Smooth muscle cell (in vitro differentiated cells): Measurements from ENCODE around the gene ATXN7L2. TPM values are rescaled to one million over a fixed set of nuclear protein-coding genes. Genes with fewer than 3 reads are reported as not detected.

Experiments used
- DNase-seq: peaks from one replicate; lab custom pipeline; 2025; ENCODE audit not compliant: unreplicated experiment; lab: John Stamatoyannopoulos, UW
- H2AFZ ChIP-seq: fragments of 200-600 bp; sonication (generic); 2 replicates; pipeline ENCODE4 v1.6.0; 2016; ENCODE audit warnings: antibody characterized with exemption, low read depth, mild to moderate bottlenecking
- H3F3A ChIP-seq: fragments of 200-600 bp; sonication (generic); 2 replicates; pipeline ENCODE4 v1.6.0; 2017; ENCODE audit warnings: antibody characterized with exemption, low read depth
- H3K27ac ChIP-seq: fragments of 200-600 bp; sonication (generic); 2 replicates; pipeline ENCODE4 v1.5.1; 2016; ENCODE audit warnings: low read depth, mild to moderate bottlenecking
- H3K27me3 ChIP-seq: fragments of 200-600 bp; sonication (generic); 2 replicates; pipeline ENCODE4 v1.6.1; 2016; ENCODE audit warnings: low read depth, mild to moderate bottlenecking
- H3K36me3 ChIP-seq: fragments of 200-600 bp; sonication (generic); 2 replicates; pipeline ENCODE4 v1.5.1; 2016; ENCODE audit warnings: low read depth
- H3K4me1 ChIP-seq: fragments of 200-600 bp; sonication (generic); 2 replicates; pipeline ENCODE4 v1.5.1; 2016; ENCODE audit warnings: low read depth
- H3K4me2 ChIP-seq: fragments of 200-600 bp; sonication (generic); 2 replicates; pipeline ENCODE4 v1.6.0; 2016; ENCODE audit warnings: mild to moderate bottlenecking
- H3K4me3 ChIP-seq: fragments of 200-600 bp; sonication (generic); 2 replicates; pipeline ENCODE4 v1.5.1; 2016; ENCODE audit warnings: mild to moderate bottlenecking
- H3K79me2 ChIP-seq: fragments of 200-600 bp; sonication (generic); 2 replicates; pipeline ENCODE4 v1.6.0; 2016; ENCODE audit warnings: low read depth, mild to moderate bottlenecking
- H3K9ac ChIP-seq: fragments of 200-600 bp; sonication (generic); 2 replicates; pipeline ENCODE4 v1.6.0; 2016; ENCODE audit warnings: low read depth
- H3K9me3 ChIP-seq: fragments of 200-600 bp; sonication (generic); replicated peaks from 2 replicates; pipeline ENCODE4 v1.5.1; 2016; ENCODE audit warnings: low read depth
- H4K20me1 ChIP-seq: fragments of 200-600 bp; sonication (generic); 2 replicates; pipeline ENCODE4 v1.6.0; 2016; ENCODE audit warnings: low read depth
- CTCF ChIP-seq: fragments of 200-600 bp; sonication (generic); IDR thresholded peaks from 2 replicates; pipeline ENCODE4 v1.5.1; 2017; ENCODE audit warnings: borderline replicate concordance, mild to moderate bottlenecking, antibody characterized with exemption; ENCODE audit not compliant: insufficient read depth, poor library complexity, severe bottlenecking
- WGBS: methylation state at CpG from one replicate; pipeline ENCODE4 v1.1.7; 2016; ENCODE audit warnings: low lambda C conversion rate; 5-methylcytosine and 5-hydroxymethylcytosine counted together
- polyA plus RNA-seq: library from polyadenylated mRNA; unstranded; fragments of >200 nt; fragmentation: Nextera tagmentation; extraction: Ambion mirVana; gene quantifications from 2 replicates; pipeline ENCODE4 v1.2.1, GENCODE V29; 2016
- total RNA-seq: library from RNA; depleted of rRNA; stranded (reverse); fragments of >200 nt; gene quantifications from 2 replicates; pipeline ENCODE4 v1.2.3, GENCODE V29; 2014

Gene ATXN7L2
- total and polyA plus RNA-seq, 2 experiments from 2014 or later = 1.9 to 6.2 TPM

- Histone ChIP-seq H3F3A (no peaks in the 10 kb centered on the region), H3K4me2 (peak overlapping the region; percentile 69), H3K36me3 (no peaks in the 10 kb centered on the region), H4K20me1 (no peaks in the 10 kb centered on the region), H3K79me2 (no peaks in the 10 kb centered on the region), H2AFZ (peak overlapping the region; percentile 46), H3K27me3 (no peaks in the 10 kb centered on the region), H3K4me3 (no peak overlapping the region), H3K4me1 (no peaks in the 10 kb centered on the region), H3K9ac (no peak overlapping the region), H3K27ac (no peak overlapping the region), H3K9me3 (no peaks in the 10 kb centered on the region)
- 52% methylated on average over 14 of the region's 14 CpGs for WGBS
- DNase-seq = no peak
- TF ChIP-seq CTCF = no peak
These were observed 37.6 kb downstream of the ATXN7L2 start for GRCh38 chr1:109521002-109521951.

GRCh38 chr1:109522026-109522425 lies 38.3 kb downstream of the ATXN7L2 start:
- TF ChIP-seq CTCF = no peak
- no peak overlapping the region for H3K27ac ChIP-seq
- no peak overlapping the region for H3K9ac ChIP-seq
- H3K27me3 ChIP-seq = peaks cover 3% of the 10 kb centered on the region
- no peaks in the 10 kb centered on the region for H3K79me2 ChIP-seq
- peak overlapping the region; percentile 46 for H2AFZ ChIP-seq
- no peaks in the 10 kb centered on the region for H3K4me1 ChIP-seq
- no peaks in the 10 kb centered on the region for H3F3A ChIP-seq
- H3K4me3 ChIP-seq = no peak overlapping the region
- no peaks in the 10 kb centered on the region for H4K20me1 ChIP-seq
- WGBS = 98% methylated on average over 7 of the region's 7 CpGs
- no peaks in the 10 kb centered on the region for H3K36me3 ChIP-seq
- no peak for DNase-seq
- H3K9me3 ChIP-seq = no peaks in the 10 kb centered on the region
- no peak overlapping the region for H3K4me2 ChIP-seq

GRCh38 chr1:109523706-109524105 lies 40.0 kb downstream of the ATXN7L2 start:
- Histone ChIP-seq H3K79me2 (no peaks in the 10 kb centered on the region), H4K20me1 (no peaks in the 10 kb centered on the region), H3K9me3 (no peaks in the 10 kb centered on the region), H3K4me1 (no peaks in the 10 kb centered on the region), H3F3A (no peaks in the 10 kb centered on the region), H2AFZ (no peak overlapping the region), H3K9ac (no peak overlapping the region), H3K36me3 (no peaks in the 10 kb centered on the region), H3K4me3 (no peak overlapping the region), H3K4me2 (no peak overlapping the region), H3K27me3 (peaks cover 7% of the 10 kb centered on the region), H3K27ac (no peak overlapping the region)
- 93% methylated on average over 2 of the region's 2 CpGs for WGBS
- no peak for TF ChIP-seq CTCF
- no peak for DNase-seq
